H1 (cell line): ENCODE results near the gene GLE1.

Experiments
- ASH2L ChIP-seq: fragments of 200-600, 300-600 bp; sonication (generic); IDR thresholded peaks from one replicate; pipeline ENCODE4 v1.7.1; 2017; ENCODE audit warnings: low read length
- CTCF ChIP-seq, 3 experiments: IDR thresholded peaks; 1 replicate in 2 of 3; 2 replicates in 1 of 3; pipeline versions ENCODE4 v1.5.1 to v1.6.1; 2011; ENCODE audit warnings: low read length in 3 of 3, mild to moderate bottlenecking in 3 of 3, inconsistent platforms in 2 of 3, low read depth in 1 of 3, moderate library complexity in 1 of 3; ENCODE audit not compliant: insufficient read depth in 1 of 3; ENCODE audit errors: control extremely low read depth in 1 of 3
- EGR1 ChIP-seq: IDR thresholded peaks from 2 replicates; pipeline ENCODE4 v1.6.1; 2011; ENCODE audit warnings: low read depth, low read length, borderline replicate concordance
- HDAC6 ChIP-seq: IDR thresholded peaks from one replicate; pipeline ENCODE4 v1.7.1; 2012; ENCODE audit warnings: low read depth, mild to moderate bottlenecking, inconsistent platforms, low read length, moderate library complexity
- JUND ChIP-seq: IDR thresholded peaks from 2 replicates; pipeline ENCODE4 v1.6.1; 2011; ENCODE audit warnings: mild to moderate bottlenecking, improper control_type of control experiment, low read length
- PHF8 ChIP-seq: fragments of 200-600 bp; sonication (generic); conservative IDR thresholded peaks from 2 replicates; pipeline ENCODE4 v1.7.1; 2012; ENCODE audit warnings: low read depth, mild to moderate bottlenecking, inconsistent platforms, low read length, moderate library complexity
- POLR2A ChIP-seq, 2 experiments: IDR thresholded peaks; 1 replicate in 1 of 2; 2 replicates in 1 of 2; pipeline ENCODE4 v1.6.1; 2011; ENCODE audit warnings: low read depth in 2 of 2, low read length in 2 of 2, mild to moderate bottlenecking in 2 of 2; ENCODE audit errors: control extremely low read depth in 1 of 2
- POLR2AphosphoS5 ChIP-seq: IDR thresholded peaks from 2 replicates; pipeline ENCODE4 v1.6.1; 2011; ENCODE audit warnings: low read depth, low read length

GRCh38 chr9:128558431-128559310 is 54.2 kb downstream of the GLE1 start:
- TF ChIP-seq CTCF (IDR thresholded peaks at IDR 0.05; ENCODE audit: control extremely low read depth in 1 of 3, insufficient read depth in 1 of 3, low read depth in 1 of 3, low read length in 3 of 3), result no peak
- no peak for TF ChIP-seq JUND
- peak in 1 of 2 experiments; percentile 24; a peak in 1 of 3 replicates for TF ChIP-seq POLR2A (IDR thresholded peaks at IDR 0.05; ENCODE audit: control extremely low read depth in 1 of 2, low read depth in 2 of 2, low read length in 2 of 2)
- TF ChIP-seq HDAC6, result no peak
- no peak for TF ChIP-seq ASH2L
- no peak for TF ChIP-seq PHF8
- no peak for TF ChIP-seq POLR2AphosphoS5
- no peak for TF ChIP-seq EGR1
